HG03095 (cell line): ENCODE results near the gene KLHL25.

ENCODE experiments used
- ATAC-seq: cut with Tn5 transposase; IDR thresholded peaks from one replicate; pipeline ENCODE4 v1.9.1; 2021; ENCODE audit warnings: moderate library complexity; ENCODE audit not compliant: unreplicated experiment

The KLHL25 gene

GRCh38 chr15:85760531-85761371 lies 34.0 kb downstream of the KLHL25 start:
- ATAC-seq = no peak

GRCh38 chr15:85760049-85760448 lies 34.7 kb downstream of the KLHL25 start:
- no peak for ATAC-seq

DNA sequence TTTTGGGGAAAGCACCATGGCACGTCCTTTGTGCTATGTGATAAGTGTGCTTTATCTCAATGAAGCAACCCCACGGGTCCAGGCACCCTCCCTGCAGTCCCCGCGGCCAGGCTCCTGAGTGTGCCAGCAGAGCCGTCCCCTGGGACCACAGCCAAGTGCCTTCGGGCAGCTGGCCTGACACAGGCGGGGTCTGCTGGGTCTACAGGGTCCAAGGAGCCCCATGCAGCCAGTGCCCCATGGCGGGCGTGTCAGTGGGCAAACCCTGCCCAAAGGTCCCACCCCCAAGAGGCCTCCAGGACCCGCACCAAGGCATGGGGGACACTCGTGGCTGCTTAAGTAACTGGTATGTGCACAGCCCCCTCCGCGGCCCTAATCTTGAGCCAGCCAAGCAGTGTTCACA lies 35.3 kb downstream of the KLHL25 start:
- no peak for ATAC-seq

DNA sequence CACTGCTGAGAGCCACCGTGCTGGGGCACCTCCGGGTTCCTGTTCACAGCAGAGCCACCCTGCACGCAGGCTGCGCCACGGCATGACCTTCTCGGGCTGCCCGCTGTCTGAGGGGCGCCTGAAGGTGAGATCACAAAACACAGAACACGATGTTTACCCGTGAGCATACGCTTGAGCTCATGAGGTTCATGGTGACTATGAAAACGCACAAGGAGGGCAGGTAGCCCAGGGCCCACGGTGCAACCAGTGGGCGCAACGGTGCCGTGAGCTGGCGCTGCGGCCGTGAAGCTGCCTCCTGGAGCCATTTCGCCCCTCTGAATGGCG lies 36.1 kb downstream of the KLHL25 start:
- no peak for ATAC-seq

DNA sequence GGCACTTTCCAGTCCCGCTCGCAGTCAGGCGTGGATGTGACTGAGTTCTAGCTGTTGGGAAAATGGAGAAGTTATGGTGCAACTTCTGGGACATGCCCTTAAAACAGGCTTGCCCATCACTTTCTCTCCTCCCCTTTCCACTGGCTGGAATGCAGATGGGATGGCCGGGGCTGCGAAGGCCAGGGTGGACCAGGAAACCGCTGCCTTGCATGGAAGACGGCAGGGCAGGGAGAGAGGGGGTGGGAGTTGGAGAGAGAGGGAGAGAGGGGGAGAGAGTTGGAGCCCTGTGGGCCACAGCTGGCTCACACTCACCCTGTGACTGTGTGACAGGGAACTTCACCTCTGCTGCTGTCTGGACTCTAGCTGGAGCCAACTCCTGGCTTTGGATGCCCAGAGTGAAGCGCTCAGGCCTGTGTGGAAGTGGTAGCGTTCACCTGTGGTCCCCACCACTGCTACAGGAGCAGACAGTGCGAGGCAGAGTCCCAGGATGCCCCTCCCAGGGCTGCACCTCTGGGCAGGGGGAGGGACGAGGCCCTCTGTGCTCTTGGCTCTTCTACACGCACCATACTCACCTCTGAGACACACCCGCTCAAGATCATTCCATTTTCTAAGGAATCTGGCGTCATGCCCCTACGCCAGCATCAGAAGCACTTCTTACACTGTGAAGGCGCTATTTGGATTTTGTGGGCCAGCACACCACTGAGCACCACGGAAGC lies 36.6 kb downstream of the KLHL25 start:
- no peak for ATAC-seq

DNA sequence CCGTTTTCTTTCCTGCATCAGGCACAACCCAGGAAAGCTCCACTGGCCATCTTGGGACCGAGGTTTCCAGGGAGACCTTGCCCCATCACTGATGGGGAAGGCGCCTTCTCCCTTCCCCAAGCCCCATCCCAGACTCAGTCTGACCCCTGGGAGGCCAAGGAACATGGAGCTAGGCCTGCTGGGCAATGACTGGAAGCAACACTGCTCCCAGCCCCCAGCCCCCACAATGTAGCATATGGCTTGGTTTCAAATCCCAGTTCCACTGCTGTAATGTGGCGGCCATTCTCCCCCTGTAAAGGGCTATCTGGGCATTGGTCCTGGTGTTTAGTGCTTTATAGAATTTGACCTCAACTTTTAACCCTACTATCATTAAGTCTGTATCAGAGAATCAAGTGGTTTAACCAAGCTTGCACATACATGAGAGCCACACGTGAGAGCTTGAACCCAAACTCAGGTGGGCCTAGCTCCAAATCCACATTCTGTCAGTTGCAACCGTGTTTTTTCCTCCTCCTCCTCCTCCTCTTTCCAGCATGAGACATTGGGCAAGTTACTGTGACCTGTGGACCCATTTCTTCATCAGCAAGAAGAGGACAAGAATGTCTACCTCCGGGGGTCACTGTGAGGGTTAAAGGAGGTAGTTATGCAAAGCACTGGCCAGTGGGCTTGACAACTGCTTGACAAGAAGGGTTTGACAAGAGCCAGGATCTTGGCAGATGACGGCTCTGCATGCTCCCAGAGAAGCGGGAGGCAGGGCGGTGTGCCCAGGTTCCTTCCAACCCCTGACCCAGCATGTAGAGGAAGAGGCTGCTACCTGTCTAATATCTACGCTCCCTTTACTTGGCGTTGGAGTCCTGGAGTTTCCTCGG lies 37.4 kb downstream of the KLHL25 start:
- no peak for ATAC-seq

- ATAC-seq = no peak
These were observed 38.2 kb downstream of the KLHL25 start for GRCh38 chr15:85756411-85757072.

- no peak for ATAC-seq
These were observed 38.8 kb downstream of the KLHL25 start for GRCh38 chr15:85755942-85756341.

- no peak for ATAC-seq
These were observed 39.3 kb downstream of the KLHL25 start for GRCh38 chr15:85755471-85755870.

- no peak for ATAC-seq
These were observed 39.7 kb downstream of the KLHL25 start for GRCh38 chr15:85754989-85755388.

GRCh38 chr15:85753791-85754452 lies 40.8 kb downstream of the KLHL25 start:
- no peak for ATAC-seq

GRCh38 chr15:85753261-85753660 lies 41.5 kb downstream of the KLHL25 start:
- ATAC-seq = no peak

- ATAC-seq = no peak
These were observed 42.2 kb downstream of the KLHL25 start for GRCh38 chr15:85752491-85752961.

DNA sequence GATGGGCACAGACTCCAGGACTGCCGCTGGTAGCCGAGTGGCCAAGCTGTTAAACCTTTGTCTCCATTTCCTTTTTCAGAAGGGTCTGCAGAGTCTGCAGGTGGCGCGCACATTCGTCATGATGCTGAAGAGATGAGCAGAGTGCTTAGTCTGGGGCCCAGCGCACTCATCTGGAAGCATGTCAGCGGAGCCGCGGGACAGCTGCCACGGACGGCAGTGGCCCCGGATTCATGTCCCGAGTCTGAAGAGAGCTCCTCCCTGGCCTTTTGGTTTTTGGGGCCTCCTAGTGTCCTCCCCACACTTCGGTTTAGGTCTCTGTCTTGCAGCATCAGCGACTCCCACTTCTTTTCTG lies 42.6 kb downstream of the KLHL25 start:
- ATAC-seq = no peak

GRCh38 chr15:85751291-85752123 lies 43.2 kb downstream of the KLHL25 start:
- ATAC-seq = no peak

- ATAC-seq = no peak
These were observed 44.1 kb downstream of the KLHL25 start for GRCh38 chr15:85750319-85751290.

DNA sequence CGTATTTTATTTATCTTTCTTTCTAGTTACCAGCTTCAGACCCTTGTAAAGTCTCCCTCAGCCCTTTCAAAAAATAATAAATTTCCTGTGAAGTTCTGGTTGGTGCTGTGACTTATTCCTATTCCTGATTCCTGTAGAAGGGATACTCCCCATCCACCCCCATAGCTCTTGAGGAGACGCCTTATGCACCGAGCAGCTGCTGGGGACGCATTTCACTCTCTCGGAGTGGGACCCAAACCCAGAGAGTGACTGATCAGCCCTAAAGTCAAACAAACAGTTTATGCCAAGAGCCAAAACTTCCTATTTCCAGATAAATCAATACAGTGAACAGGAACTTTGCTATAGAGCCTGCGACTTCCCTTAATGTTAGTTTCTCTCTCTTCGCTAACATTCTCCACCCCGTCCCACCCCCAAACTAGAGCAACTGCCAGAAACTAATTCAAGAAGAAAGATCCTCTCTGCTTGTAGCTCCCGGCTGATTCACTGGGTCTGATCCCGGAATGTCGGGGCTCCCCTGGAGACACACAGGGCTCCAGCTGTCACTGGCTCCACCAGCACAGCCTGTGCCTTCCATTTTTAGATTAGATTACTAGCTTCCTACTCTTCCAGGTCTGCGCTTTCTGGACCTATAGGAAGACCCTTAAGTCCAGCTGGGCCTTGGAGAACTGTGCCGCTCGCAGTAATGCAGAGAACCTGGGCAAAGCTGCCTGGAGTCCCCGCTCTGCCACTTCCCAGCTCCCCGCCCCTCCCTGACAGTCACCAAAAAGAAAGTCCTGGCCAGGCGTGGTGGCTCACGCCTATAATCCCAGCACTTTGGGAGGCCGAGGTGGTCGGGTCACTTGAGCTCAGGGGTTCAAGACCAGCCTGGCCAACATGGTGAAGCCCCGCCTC lies 45.2 kb downstream of the KLHL25 start:
- no peak for ATAC-seq
